K562 (cell line): Measurements from ENCODE around the gene HAAO. TPM values are rescaled to one million over a fixed set of nuclear protein-coding genes. Genes with fewer than 3 reads are reported as not detected.

Experiments used
- ATAC-seq: fragments of 200-7000 bp; cut with Tn5 transposase; 3 replicates; pipeline ENCODE4 v1.9.1; 2020; ENCODE audit warnings: moderate library complexity
- BruUV-seq: library from RNA; stranded (reverse); fragments of 400-500 nt; replicated peaks from 2 replicates; lab custom pipeline; 2021; lab: Mats Ljungman, UMichigan
- CTCF ChIA-PET: fragments of 300-600 bp; formaldehyde crosslinking; extraction: SDS; loops from one replicate; lab custom pipeline; 2021; ENCODE audit warnings: low intra/inter-chr PET ratio; lab: Yijun Ruan, JAX
- POLR2A ChIA-PET: fragments of 300-600, 350-650 bp; sonication (Branson Sonifier 250); formaldehyde crosslinking; extraction: SDS; loops from one replicate; lab custom pipeline; 2021; ENCODE audit warnings: antibody characterized with exemption, inconsistent platforms; lab: Yijun Ruan, JAX
- DNase-seq, 4 experiments: peaks; one replicate each; pipeline versions ENCODE4 v3.0.0 to v3.0.0-alpha.2; 2011 to 2018; ENCODE audit warnings: low spot score in 3 of 4, mixed read lengths in 3 of 4; ENCODE audit errors: extremely low read depth in 1 of 4
- FAIRE-seq: peaks from 2 replicates; lab custom pipeline; 2011; peaks lifted over from hg19 to GRCh38; lab: Jason Lieb, UNC
- H2AFZ ChIP-seq: 2 replicates; pipeline ENCODE4 v1.6.0; 2011; ENCODE audit warnings: low read depth, low read length, control low read depth, inconsistent platforms
- H3K27ac ChIP-seq: fragments of 200-600 bp; 3 replicates; pipeline ENCODE4 v1.8.0; 2011; ENCODE audit warnings: low read depth, mild to moderate bottlenecking, control low read depth, inconsistent platforms, low read length, moderate library complexity, mixed read lengths; ENCODE audit errors: extremely low read depth
- H3K27me3 ChIP-seq, 2 experiments: fragments of 300-600 bp in 1 of 2; 2 replicates in 1 of 2; 3 replicates in 1 of 2; pipeline versions ENCODE4 v1.6.0 to v1.8.0; 2011; ENCODE audit warnings: inconsistent platforms in 2 of 2, low read length in 2 of 2, mild to moderate bottlenecking in 1 of 2, mixed read lengths in 1 of 2, moderate library complexity in 1 of 2; ENCODE audit not compliant: control insufficient read depth in 2 of 2, insufficient read depth in 2 of 2
- H3K36me3 ChIP-seq: fragments of 300-600 bp; 3 replicates; pipeline ENCODE4 v1.8.0; 2011; ENCODE audit warnings: mild to moderate bottlenecking, low read length, inconsistent platforms; ENCODE audit not compliant: control insufficient read depth, insufficient read depth
- H3K4me1 ChIP-seq, 2 experiments: fragments of 200-600 bp in 1 of 2; replicated peaks in 1 of 2; 2 replicates in 1 of 2; 3 replicates in 1 of 2; pipeline versions ENCODE4 v1.5.1 to v1.8.0; 2011; ENCODE audit warnings: inconsistent platforms in 2 of 2, low read length in 2 of 2, mild to moderate bottlenecking in 1 of 2, mixed read lengths in 1 of 2, moderate library complexity in 1 of 2; ENCODE audit not compliant: control insufficient read depth in 2 of 2, insufficient read depth in 2 of 2
- H3K4me2 ChIP-seq: 2 replicates; pipeline ENCODE4 v1.6.1; 2011; ENCODE audit warnings: low read length, control low read depth, inconsistent platforms, mixed read lengths; ENCODE audit not compliant: insufficient read depth
- H3K4me3 ChIP-seq: fragments of 200-600 bp; sonication (generic), shearing (Covaris generic); 2 replicates; pipeline ENCODE4 v1.5.1; 2016; ENCODE audit warnings: control low read depth, inconsistent platforms
- H3K79me2 ChIP-seq: fragments of 200-600 bp; 3 replicates; pipeline ENCODE4 v1.8.0; 2011; ENCODE audit warnings: low read length, inconsistent platforms; ENCODE audit not compliant: control insufficient read depth, insufficient read depth
- H3K9ac ChIP-seq, 2 experiments: 2 replicates each; pipeline versions ENCODE4 v1.6.0 to v1.6.1; 2011; ENCODE audit warnings: low read depth in 2 of 2, low read length in 2 of 2, control low read depth in 1 of 2, inconsistent platforms in 1 of 2, mild to moderate bottlenecking in 1 of 2, mixed read lengths in 1 of 2; ENCODE audit not compliant: insufficient read depth in 1 of 2
- H3K9me1 ChIP-seq: one replicate; pipeline ENCODE4 v1.6.0; 2011; ENCODE audit warnings: inconsistent platforms, mild to moderate bottlenecking, low read length, moderate library complexity; ENCODE audit not compliant: control insufficient read depth, insufficient read depth
- H3K9me3 ChIP-seq: replicated peaks from 2 replicates; pipeline ENCODE4 v1.5.1; 2011; ENCODE audit warnings: low read depth, low read length, inconsistent platforms; ENCODE audit not compliant: control insufficient read depth, insufficient read depth
- H4K20me1 ChIP-seq: replicated peaks from 2 replicates; pipeline ENCODE4 v1.6.1; 2011; ENCODE audit warnings: low read length, inconsistent platforms, mixed read lengths; ENCODE audit not compliant: control insufficient read depth, insufficient read depth
- ARID2 ChIP-seq: fragments of 450-650 bp; IDR thresholded peaks from 2 replicates; pipeline ENCODE4 v1.6.1; 2017; ENCODE audit warnings: antibody characterized with exemption, mild to moderate bottlenecking
- ATF1 ChIP-seq, 2 experiments: fragments of 450-650 bp in 1 of 2; IDR thresholded peaks; 2 replicates each; pipeline ENCODE4 v1.6.1; 2016; ENCODE audit warnings: missing compliant biosample characterization in 1 of 2, missing genetic modification characterization in 1 of 2
- ESRRB ChIP-seq: fragments of 250-450 bp; sonication (Bioruptor Pico); IDR thresholded peaks from 2 replicates; pipeline ENCODE4 v1.5.0; 2020; ENCODE audit warnings: mild to moderate bottlenecking, moderate library complexity, borderline replicate concordance
- FOXK2 ChIP-seq, 2 experiments: fragments of 450-650 bp; IDR thresholded peaks in 1 of 2; conservative IDR thresholded peaks in 1 of 2; 2 replicates each; pipeline ENCODE4 v1.6.1; 2016; ENCODE audit warnings: low read depth in 2 of 2, mild to moderate bottlenecking in 1 of 2
- MYBL2 ChIP-seq, 2 experiments: fragments of 450-650 bp in 1 of 2; sonication (generic) in 1 of 2; formaldehyde crosslinking in 1 of 2; IDR thresholded peaks; 2 replicates each; pipeline versions ENCODE4 v1.6.1 to v1.8.1; 2017 to 2022; ENCODE audit warnings: borderline replicate concordance in 1 of 2, inconsistent platforms in 1 of 2, low read depth in 1 of 2, mild to moderate bottlenecking in 1 of 2, missing genetic modification reagents in 1 of 2, moderate library complexity in 1 of 2
- SP1 ChIP-seq: sonication (generic); formaldehyde crosslinking; IDR thresholded peaks from 2 replicates; pipeline ENCODE4 v1.8.1; 2022; ENCODE audit warnings: mild to moderate bottlenecking, missing genetic modification reagents
- ZNF444 ChIP-seq: fragments of 250-450 bp; sonication (Bioruptor Pico); IDR thresholded peaks from 2 replicates; pipeline ENCODE4 v1.4.0; 2020; ENCODE audit warnings: mild to moderate bottlenecking, moderate library complexity
- WGBS: fragments of 100-300 bp; shearing (Covaris generic); methylation state at CpG from one replicate; pipeline ENCODE4 v1.1.6; 2016; ENCODE audit warnings: low coverage, mixed read lengths; ENCODE audit not compliant: insufficient coverage; ENCODE audit errors: missing lambda C conversion rate; 5-methylcytosine and 5-hydroxymethylcytosine counted together
- in situ Hi-C: fragments of 300-500 bp; cut with MboI; formaldehyde crosslinking; loops from 4 replicates; pipeline ENCODE4 v1.15.0; 2018; ENCODE audit warnings: inconsistent platforms, mixed read lengths
- intact Hi-C: fragments of 100-400 bp; cut with micrococcal nuclease; formaldehyde crosslinking; loops from 2 replicates; pipeline ENCODE4 v1.14.2; 2022
- polyA plus RNA-seq, 8 experiments: library from polyadenylated mRNA; depleted of rRNA in 4 of 8; stranded (reverse) in 5 of 8; unstranded in 3 of 8; fragments of >200 nt; fragmentation: Nextera tagmentation in 2 of 8; fragmentation: Illumina TruSeq in 1 of 8; extraction: Ambion mirVana in 2 of 8; extraction: Trizol in 1 of 8; gene quantifications; 2 replicates each; pipeline versions ENCODE4 v1.2.1 to v1.2.3, GENCODE V29; 2011 to 2014; ENCODE audit warnings: inconsistent platforms in 1 of 8, missing spikeins in 1 of 8
- total RNA-seq, 7 experiments: library from RNA; depleted of rRNA in 6 of 7; stranded (reverse); fragments of >200 nt in 6 of 7; fragmentation: Illumina TruSeq in 2 of 7; extraction: Trizol in 2 of 7; gene quantifications; 2 replicates each; pipeline versions ENCODE4 v1.2.1 to v1.2.3, GENCODE V29; 2011 to 2021; ENCODE audit warnings: low replicate concordance in 1 of 7
- TF ChIP-seq, protein P1 (sequence below): fragments of 450-650 bp; IDR thresholded peaks from 2 replicates; pipeline ENCODE4 v1.6.1; 2016; ENCODE audit warnings: missing biosample characterization, missing genetic modification characterization
- TF ChIP-seq, protein P2 (sequence below), 2 experiments: IDR thresholded peaks in 1 of 2; conservative IDR thresholded peaks in 1 of 2; 2 replicates each; pipeline ENCODE4 v1.6.1; 2016; ENCODE audit warnings: low read depth in 2 of 2, mild to moderate bottlenecking in 1 of 2, missing compliant biosample characterization in 1 of 2, missing genetic modification characterization in 1 of 2, moderate library complexity in 1 of 2
- TF ChIP-seq, protein P3 (sequence below): fragments of 250-450 bp; sonication (Bioruptor Pico); IDR thresholded peaks from 2 replicates; pipeline ENCODE4 v1.4.0; 2020
- TF ChIP-seq, protein P4 (sequence below): fragments of 250-450 bp; sonication (Bioruptor Pico); IDR thresholded peaks from 2 replicates; pipeline ENCODE4 v1.4.0; 2020; ENCODE audit warnings: borderline replicate concordance

The HAAO gene
- total and polyA plus RNA-seq, 9 of the 15 experiments (the other 6 are each of a cell fraction or from before 2014, with no cell fraction given) = not detected

DNA sequence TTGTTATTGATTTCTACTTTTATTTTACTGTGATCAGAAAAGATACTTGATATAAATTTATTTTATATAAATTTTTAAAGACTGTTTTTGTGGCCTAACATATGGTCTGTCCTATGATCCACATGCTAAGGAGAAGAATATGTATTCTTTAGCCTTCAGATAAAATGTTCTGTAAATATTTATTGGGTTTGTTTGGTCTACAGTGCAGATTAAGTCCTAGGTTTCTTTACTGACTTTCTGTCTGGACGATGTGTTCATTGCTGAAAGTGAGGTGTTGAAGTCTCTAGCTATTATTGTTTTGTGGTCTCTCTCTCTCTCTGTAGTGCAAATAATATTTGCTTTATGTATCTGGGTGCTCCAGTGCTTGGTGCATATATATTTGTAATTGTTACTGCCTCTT is 58.5 kb downstream of the HAAO start:
- TF ChIP-seq, protein P1, sequence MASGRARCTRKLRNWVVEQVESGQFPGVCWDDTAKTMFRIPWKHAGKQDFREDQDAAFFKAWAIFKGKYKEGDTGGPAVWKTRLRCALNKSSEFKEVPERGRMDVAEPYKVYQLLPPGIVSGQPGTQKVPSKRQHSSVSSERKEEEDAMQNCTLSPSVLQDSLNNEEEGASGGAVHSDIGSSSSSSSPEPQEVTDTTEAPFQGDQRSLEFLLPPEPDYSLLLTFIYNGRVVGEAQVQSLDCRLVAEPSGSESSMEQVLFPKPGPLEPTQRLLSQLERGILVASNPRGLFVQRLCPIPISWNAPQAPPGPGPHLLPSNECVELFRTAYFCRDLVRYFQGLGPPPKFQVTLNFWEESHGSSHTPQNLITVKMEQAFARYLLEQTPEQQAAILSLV (tag) = no peak
- TF ChIP-seq MYBL2 (IDR thresholded peaks at IDR 0.05; ENCODE audit: low read depth) (no peak), MYBL2 (CRISPR knock-in tag; IDR thresholded peaks at IDR 0.05; ENCODE audit: borderline replicate concordance) (no peak), ZNF444 (CRISPR knock-in tag) (no peak), ARID2 (no peak), SP1 (no peak), FOXK2 (conservative IDR thresholded peaks at IDR 0.05 in 1 of 2, IDR thresholded peaks at IDR 0.05 in 1 of 2; ENCODE audit: low read depth in 2 of 2) (no peak), ATF1 (CRISPR knock-in tag; IDR thresholded peaks at IDR 0.05) (no peak), ATF1 (tag; IDR thresholded peaks at IDR 0.05) (no peak), ESRRB (CRISPR knock-in tag) (no peak)
- TF ChIP-seq, protein P2, sequence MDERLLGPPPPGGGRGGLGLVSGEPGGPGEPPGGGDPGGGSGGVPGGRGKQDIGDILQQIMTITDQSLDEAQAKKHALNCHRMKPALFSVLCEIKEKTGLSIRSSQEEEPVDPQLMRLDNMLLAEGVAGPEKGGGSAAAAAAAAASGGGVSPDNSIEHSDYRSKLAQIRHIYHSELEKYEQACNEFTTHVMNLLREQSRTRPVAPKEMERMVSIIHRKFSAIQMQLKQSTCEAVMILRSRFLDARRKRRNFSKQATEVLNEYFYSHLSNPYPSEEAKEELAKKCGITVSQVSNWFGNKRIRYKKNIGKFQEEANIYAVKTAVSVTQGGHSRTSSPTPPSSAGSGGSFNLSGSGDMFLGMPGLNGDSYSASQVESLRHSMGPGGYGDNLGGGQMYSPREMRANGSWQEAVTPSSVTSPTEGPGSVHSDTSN (CRISPR knock-in tag; IDR thresholded peaks at IDR 0.05; ENCODE audit: low read depth) = no peak
- TF ChIP-seq, protein P2 (tag; conservative IDR thresholded peaks at IDR 0.05; ENCODE audit: low read depth) = no peak
- TF ChIP-seq, protein P3, sequence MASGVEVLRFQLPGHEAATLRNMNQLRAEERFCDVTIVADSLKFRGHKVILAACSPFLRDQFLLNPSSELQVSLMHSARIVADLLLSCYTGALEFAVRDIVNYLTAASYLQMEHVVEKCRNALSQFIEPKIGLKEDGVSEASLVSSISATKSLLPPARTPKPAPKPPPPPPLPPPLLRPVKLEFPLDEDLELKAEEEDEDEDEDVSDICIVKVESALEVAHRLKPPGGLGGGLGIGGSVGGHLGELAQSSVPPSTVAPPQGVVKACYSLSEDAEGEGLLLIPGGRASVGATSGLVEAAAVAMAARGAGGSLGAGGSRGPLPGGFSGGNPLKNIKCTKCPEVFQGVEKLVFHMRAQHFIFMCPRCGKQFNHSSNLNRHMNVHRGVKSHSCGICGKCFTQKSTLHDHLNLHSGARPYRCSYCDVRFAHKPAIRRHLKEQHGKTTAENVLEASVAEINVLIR = no peak
- TF ChIP-seq, protein P4, sequence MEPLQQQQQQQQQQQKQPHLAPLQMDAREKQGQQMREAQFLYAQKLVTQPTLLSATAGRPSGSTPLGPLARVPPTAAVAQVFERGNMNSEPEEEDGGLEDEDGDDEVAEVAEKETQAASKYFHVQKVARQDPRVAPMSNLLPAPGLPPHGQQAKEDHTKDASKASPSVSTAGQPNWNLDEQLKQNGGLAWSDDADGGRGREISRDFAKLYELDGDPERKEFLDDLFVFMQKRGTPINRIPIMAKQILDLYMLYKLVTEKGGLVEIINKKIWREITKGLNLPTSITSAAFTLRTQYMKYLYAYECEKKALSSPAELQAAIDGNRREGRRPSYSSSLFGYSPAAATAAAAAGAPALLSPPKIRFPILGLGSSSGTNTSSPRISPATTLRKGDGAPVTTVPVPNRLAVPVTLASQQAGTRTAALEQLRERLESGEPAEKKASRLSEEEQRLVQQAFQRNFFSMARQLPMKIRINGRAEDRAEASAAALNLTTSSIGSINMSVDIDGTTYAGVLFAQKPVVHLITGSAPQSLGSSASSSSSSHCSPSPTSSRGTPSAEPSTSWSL (CRISPR knock-in tag) = no peak
- Histone ChIP-seq H3K4me1 (no peaks in the 10 kb centered on the region), H3K4me3 (no peak overlapping the region), H2AFZ (no peak overlapping the region), H3K9me1 (no peaks in the 10 kb centered on the region), H3K79me2 (no peaks in the 10 kb centered on the region), H3K4me2 (no peak overlapping the region), H3K27ac (no peak overlapping the region), H4K20me1 (no peaks in the 10 kb centered on the region), H3K36me3 (no peaks in the 10 kb centered on the region), H3K9ac (no peak overlapping the region), H3K27me3 (no peaks in the 10 kb centered on the region), H3K9me3 (no peaks in the 10 kb centered on the region; the same call in 1 of the 2 replicates)
- POLR2A ChIA-PET = no interaction called here
- CTCF ChIA-PET = no interaction called here
- FAIRE-seq = no peak
- 0% methylated on average over 1 of the region's 1 CpG for WGBS
- no peak for ATAC-seq
- in situ Hi-C loops = no loop called here
- intact Hi-C loops = no loop called here
- no peak for DNase-seq
- no TSS peak for BruUV-seq
